Renal cortex interstitium (tissue), 11 donors: Measurements from ENCODE around the gene TTC39C. TPM values are rescaled to one million over a fixed set of nuclear protein-coding genes. Genes with fewer than 3 reads are reported as not detected.
"Not testable (repeated sequence)": the region's sequence is repeated elsewhere in the genome, so short reads cannot be mapped to it uniquely, and the experiment has no call there.

Experiments used
- DNase-seq, 11 donors: peaks; one replicate each; pipeline ENCODE4 v3.0.0-alpha.2; 2013; ENCODE audit warnings: low read depth in 9 of 11, low spot score in 4 of 11; ENCODE audit errors: extremely low read depth in 1 of 11
- polyA plus RNA-seq, 3 donors: library from polyadenylated mRNA; unstranded; fragments of 120-200 nt; gene quantifications; one replicate each; pipeline ENCODE4 v1.2.1, GENCODE V29; 2013; ENCODE audit not compliant: insufficient read length in 3 of 3

Gene TTC39C
- polyA plus RNA-seq, 3 donors = 7.2 to 9.1 (median 8.0) TPM

- not testable (repeated sequence) for DNase-seq
These were observed 135.0 kb downstream of the TTC39C start for GRCh38 chr18:24149591-24149990.

GRCh38 chr18:24153397-24153796 lies 138.8 kb downstream of the TTC39C start:
- DNase-seq = no peak

GRCh38 chr18:24157855-24158254 lies 143.3 kb downstream of the TTC39C start:
- DNase-seq = no peak

GRCh38 chr18:24160086-24160485 lies 145.5 kb downstream of the TTC39C start:
- DNase-seq = no peak

GRCh38 chr18:24161304-24161703 lies 146.8 kb downstream of the TTC39C start:
- no peak for DNase-seq

- DNase-seq = no peak
These were observed 153.9 kb downstream of the TTC39C start for GRCh38 chr18:24168496-24168895.

GRCh38 chr18:24170360-24170759 lies 155.8 kb downstream of the TTC39C start:
- DNase-seq = no peak

- no peak for DNase-seq
These were observed 159.4 kb downstream of the TTC39C start for GRCh38 chr18:24173997-24174396.

- peak in 8 of 11 donors; percentile 10 to 42 (median 18) for DNase-seq
These were observed 162.3 kb downstream of the TTC39C start for GRCh38 chr18:24176727-24177416.

- no peak for DNase-seq
These were observed 163.1 kb downstream of the TTC39C start for GRCh38 chr18:24177499-24178133.

- no peak for DNase-seq
These were observed 165.5 kb downstream of the TTC39C start for GRCh38 chr18:24180048-24180447.

GRCh38 chr18:24181806-24182205 lies 167.3 kb downstream of the TTC39C start:
- DNase-seq = no peak

Other genes with a start within 250 kb of the TTC39C start
- gene CABYR, start 124.3 kb downstream of the TTC39C start, polyA plus RNA-seq = 1 to 10 TPM; 5.9 to 8.5 (median 6.4) TPM